Neural cell (in vitro differentiated cells): ENCODE data around the gene PLEKHA8. TPM values are rescaled to one million over a fixed set of nuclear protein-coding genes. Genes with fewer than 3 reads are reported as not detected.

Experiments
- H2AFZ ChIP-seq: fragments of 200-600, 300-800 bp; sonication (generic), shearing (Covaris generic); 2 replicates; pipeline ENCODE4 v1.6.0; 2014; ENCODE audit warnings: low read depth, mild to moderate bottlenecking, antibody characterized with exemption, low read length, moderate library complexity
- H3F3A ChIP-seq: fragments of 200-600 bp; shearing (Covaris generic); 2 replicates; pipeline ENCODE4 v1.6.1; 2016; ENCODE audit warnings: mild to moderate bottlenecking, moderate library complexity, mixed read lengths, antibody characterized with exemption, low read length; ENCODE audit not compliant: insufficient read depth, poor library complexity, severe bottlenecking
- H3K27ac ChIP-seq: fragments of 200-600, 300-800 bp; sonication (generic), shearing (Covaris generic); 2 replicates; pipeline ENCODE4 v1.5.1; 2014; ENCODE audit warnings: mild to moderate bottlenecking, low read length, moderate library complexity
- H3K27me3 ChIP-seq: fragments of 300-800, 200-600 bp; sonication (generic), shearing (Covaris generic); 2 replicates; pipeline ENCODE4 v1.6.0; 2014; ENCODE audit warnings: mild to moderate bottlenecking, low read depth, low read length, moderate library complexity; ENCODE audit not compliant: insufficient read depth
- H3K36me3 ChIP-seq: fragments of 300-800, 200-600 bp; sonication (generic), shearing (Covaris generic); 2 replicates; pipeline ENCODE4 v1.5.1; 2014; ENCODE audit warnings: mild to moderate bottlenecking, antibody characterized with exemption, low read length, moderate library complexity; ENCODE audit not compliant: insufficient read depth
- H3K4me2 ChIP-seq: fragments of 300-800, 200-600 bp; sonication (generic), shearing (Covaris generic); 2 replicates; pipeline ENCODE4 v1.6.0; 2014; ENCODE audit warnings: mild to moderate bottlenecking, low read length
- H3K4me3 ChIP-seq: fragments of 300-800, 200-600 bp; sonication (generic), shearing (Covaris generic); 2 replicates; pipeline ENCODE4 v1.5.1; 2014; ENCODE audit warnings: mild to moderate bottlenecking, low read length, moderate library complexity
- H3K79me2 ChIP-seq: fragments of 200-600 bp; shearing (Covaris generic); replicated peaks from 2 replicates; pipeline ENCODE4 v1.6.0; 2014; ENCODE audit warnings: mild to moderate bottlenecking, low read length, moderate library complexity; ENCODE audit not compliant: insufficient read depth
- H3K9ac ChIP-seq: fragments of 300-800, 200-600 bp; sonication (generic), shearing (Covaris generic); 2 replicates; pipeline ENCODE4 v1.6.1; 2016; ENCODE audit warnings: mild to moderate bottlenecking, low read length, mixed read lengths
- H3K9me2 ChIP-seq: fragments of 200-600 bp; shearing (Covaris generic); 2 replicates; pipeline ENCODE4 v1.6.1; 2016; ENCODE audit warnings: mild to moderate bottlenecking, low read length, mixed read lengths; ENCODE audit not compliant: insufficient read depth
- H3K9me3 ChIP-seq: fragments of 200-600, 300-800 bp; sonication (generic), shearing (Covaris generic); 2 replicates; pipeline ENCODE4 v1.6.1; 2016; ENCODE audit warnings: mild to moderate bottlenecking, mixed run types, low read length, moderate library complexity, mixed read lengths
- H4K20me1 ChIP-seq: fragments of 200-600 bp; shearing (Covaris generic); 2 replicates; pipeline ENCODE4 v1.6.1; 2016; ENCODE audit warnings: mild to moderate bottlenecking, mixed run types; ENCODE audit not compliant: insufficient read depth
- EP300 ChIP-seq: fragments of 450-650 bp; conservative IDR thresholded peaks from 2 replicates; pipeline ENCODE4 v1.6.1; 2014; ENCODE audit warnings: antibody characterized with exemption, mild to moderate bottlenecking, moderate library complexity; ENCODE audit not compliant: poor library complexity, severe bottlenecking
- EZH2 ChIP-seq: fragments of 200-600, 300-800 bp; shearing (Covaris generic), sonication (generic); IDR thresholded peaks from 2 replicates; pipeline ENCODE4 v1.6.1; 2014; ENCODE audit warnings: antibody characterized with exemption, low read length, borderline replicate concordance, mild to moderate bottlenecking; ENCODE audit not compliant: insufficient read depth, poor library complexity, severe bottlenecking
- MXI1 ChIP-seq: fragments of 450-650 bp; conservative IDR thresholded peaks from 2 replicates; pipeline ENCODE4 v1.6.1; 2014; ENCODE audit warnings: antibody characterized with exemption, mild to moderate bottlenecking; ENCODE audit not compliant: poor library complexity, severe bottlenecking
- POLR2AphosphoS5 ChIP-seq: IDR thresholded peaks from 2 replicates; pipeline ENCODE4 v1.6.1; 2012
- RAD21 ChIP-seq: fragments of 450-650 bp; conservative IDR thresholded peaks from 2 replicates; pipeline ENCODE4 v1.6.1; 2014; ENCODE audit warnings: antibody characterized with exemption, mild to moderate bottlenecking, moderate library complexity
- SMC3 ChIP-seq: fragments of 450-650 bp; conservative IDR thresholded peaks from 2 replicates; pipeline ENCODE4 v1.6.1; 2014; ENCODE audit warnings: antibody characterized with exemption, mild to moderate bottlenecking, moderate library complexity; ENCODE audit not compliant: poor library complexity
- TAF1 ChIP-seq: IDR thresholded peaks from 2 replicates; pipeline ENCODE4 v1.6.1; 2012; ENCODE audit warnings: low read depth
- polyA plus RNA-seq: library from polyadenylated mRNA; depleted of rRNA; stranded (reverse); fragments of >200 nt; gene quantifications from 2 replicates; pipeline ENCODE4 v1.2.3, GENCODE V29; 2014
- TF ChIP-seq, protein P1 (sequence below): IDR thresholded peaks from 2 replicates; pipeline ENCODE4 v1.6.1; 2012; ENCODE audit warnings: borderline replicate concordance
- TF ChIP-seq, protein P2 (sequence below): fragments of 450-650 bp; IDR thresholded peaks from 2 replicates; pipeline ENCODE4 v1.5.1; 2014; ENCODE audit warnings: antibody characterized with exemption, mild to moderate bottlenecking, moderate library complexity; ENCODE audit not compliant: poor library complexity, severe bottlenecking

Gene PLEKHA8
- polyA plus RNA-seq, 1 donor from 2014 or later, result 43.1 TPM

DNA sequence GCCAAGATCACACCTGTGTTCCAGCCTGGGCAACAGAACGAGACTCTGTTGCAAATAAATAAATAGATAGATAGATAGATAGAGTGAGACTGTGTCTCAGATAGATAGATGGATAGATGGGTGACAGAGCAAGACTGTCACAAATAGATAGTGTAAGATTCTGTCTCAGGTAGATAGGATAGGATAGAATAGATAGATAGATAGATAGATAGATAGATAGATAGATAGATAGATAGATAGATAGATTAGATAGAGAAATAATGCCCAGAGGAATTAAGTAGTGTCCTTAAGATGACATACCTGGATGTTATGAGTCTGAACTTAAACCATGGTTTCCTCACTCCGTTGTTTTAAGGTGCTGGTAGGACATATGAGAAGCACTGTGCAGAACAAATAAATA, 8.0 kb downstream of the PLEKHA8 start:
- Histone ChIP-seq H3K4me3 (no peak overlapping the region), H3K9me2 (no peaks in the 10 kb centered on the region), H3K9ac (no peak overlapping the region), H3F3A (no peaks in the 10 kb centered on the region), H3K79me2 (peaks cover 91% of the 10 kb centered on the region), H3K27ac (no peak overlapping the region), H2AFZ (no peak overlapping the region), H4K20me1 (no peaks in the 10 kb centered on the region), H3K36me3 (peaks cover 8% of the 10 kb centered on the region), H3K4me2 (no peak overlapping the region), H3K27me3 (no peaks in the 10 kb centered on the region), H3K9me3 (no peaks in the 10 kb centered on the region)
- TF ChIP-seq TAF1 (no peak), SMC3 (no peak), EP300 (no peak), POLR2AphosphoS5 (no peak), RAD21 (no peak), MXI1 (no peak), EZH2 (no peak)
- TF ChIP-seq, protein P1, sequence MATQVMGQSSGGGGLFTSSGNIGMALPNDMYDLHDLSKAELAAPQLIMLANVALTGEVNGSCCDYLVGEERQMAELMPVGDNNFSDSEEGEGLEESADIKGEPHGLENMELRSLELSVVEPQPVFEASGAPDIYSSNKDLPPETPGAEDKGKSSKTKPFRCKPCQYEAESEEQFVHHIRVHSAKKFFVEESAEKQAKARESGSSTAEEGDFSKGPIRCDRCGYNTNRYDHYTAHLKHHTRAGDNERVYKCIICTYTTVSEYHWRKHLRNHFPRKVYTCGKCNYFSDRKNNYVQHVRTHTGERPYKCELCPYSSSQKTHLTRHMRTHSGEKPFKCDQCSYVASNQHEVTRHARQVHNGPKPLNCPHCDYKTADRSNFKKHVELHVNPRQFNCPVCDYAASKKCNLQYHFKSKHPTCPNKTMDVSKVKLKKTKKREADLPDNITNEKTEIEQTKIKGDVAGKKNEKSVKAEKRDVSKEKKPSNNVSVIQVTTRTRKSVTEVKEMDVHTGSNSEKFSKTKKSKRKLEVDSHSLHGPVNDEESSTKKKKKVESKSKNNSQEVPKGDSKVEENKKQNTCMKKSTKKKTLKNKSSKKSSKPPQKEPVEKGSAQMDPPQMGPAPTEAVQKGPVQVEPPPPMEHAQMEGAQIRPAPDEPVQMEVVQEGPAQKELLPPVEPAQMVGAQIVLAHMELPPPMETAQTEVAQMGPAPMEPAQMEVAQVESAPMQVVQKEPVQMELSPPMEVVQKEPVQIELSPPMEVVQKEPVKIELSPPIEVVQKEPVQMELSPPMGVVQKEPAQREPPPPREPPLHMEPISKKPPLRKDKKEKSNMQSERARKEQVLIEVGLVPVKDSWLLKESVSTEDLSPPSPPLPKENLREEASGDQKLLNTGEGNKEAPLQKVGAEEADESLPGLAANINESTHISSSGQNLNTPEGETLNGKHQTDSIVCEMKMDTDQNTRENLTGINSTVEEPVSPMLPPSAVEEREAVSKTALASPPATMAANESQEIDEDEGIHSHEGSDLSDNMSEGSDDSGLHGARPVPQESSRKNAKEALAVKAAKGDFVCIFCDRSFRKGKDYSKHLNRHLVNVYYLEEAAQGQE, result no peak
- TF ChIP-seq, protein P2, sequence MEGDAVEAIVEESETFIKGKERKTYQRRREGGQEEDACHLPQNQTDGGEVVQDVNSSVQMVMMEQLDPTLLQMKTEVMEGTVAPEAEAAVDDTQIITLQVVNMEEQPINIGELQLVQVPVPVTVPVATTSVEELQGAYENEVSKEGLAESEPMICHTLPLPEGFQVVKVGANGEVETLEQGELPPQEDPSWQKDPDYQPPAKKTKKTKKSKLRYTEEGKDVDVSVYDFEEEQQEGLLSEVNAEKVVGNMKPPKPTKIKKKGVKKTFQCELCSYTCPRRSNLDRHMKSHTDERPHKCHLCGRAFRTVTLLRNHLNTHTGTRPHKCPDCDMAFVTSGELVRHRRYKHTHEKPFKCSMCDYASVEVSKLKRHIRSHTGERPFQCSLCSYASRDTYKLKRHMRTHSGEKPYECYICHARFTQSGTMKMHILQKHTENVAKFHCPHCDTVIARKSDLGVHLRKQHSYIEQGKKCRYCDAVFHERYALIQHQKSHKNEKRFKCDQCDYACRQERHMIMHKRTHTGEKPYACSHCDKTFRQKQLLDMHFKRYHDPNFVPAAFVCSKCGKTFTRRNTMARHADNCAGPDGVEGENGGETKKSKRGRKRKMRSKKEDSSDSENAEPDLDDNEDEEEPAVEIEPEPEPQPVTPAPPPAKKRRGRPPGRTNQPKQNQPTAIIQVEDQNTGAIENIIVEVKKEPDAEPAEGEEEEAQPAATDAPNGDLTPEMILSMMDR, result no peak

DNA sequence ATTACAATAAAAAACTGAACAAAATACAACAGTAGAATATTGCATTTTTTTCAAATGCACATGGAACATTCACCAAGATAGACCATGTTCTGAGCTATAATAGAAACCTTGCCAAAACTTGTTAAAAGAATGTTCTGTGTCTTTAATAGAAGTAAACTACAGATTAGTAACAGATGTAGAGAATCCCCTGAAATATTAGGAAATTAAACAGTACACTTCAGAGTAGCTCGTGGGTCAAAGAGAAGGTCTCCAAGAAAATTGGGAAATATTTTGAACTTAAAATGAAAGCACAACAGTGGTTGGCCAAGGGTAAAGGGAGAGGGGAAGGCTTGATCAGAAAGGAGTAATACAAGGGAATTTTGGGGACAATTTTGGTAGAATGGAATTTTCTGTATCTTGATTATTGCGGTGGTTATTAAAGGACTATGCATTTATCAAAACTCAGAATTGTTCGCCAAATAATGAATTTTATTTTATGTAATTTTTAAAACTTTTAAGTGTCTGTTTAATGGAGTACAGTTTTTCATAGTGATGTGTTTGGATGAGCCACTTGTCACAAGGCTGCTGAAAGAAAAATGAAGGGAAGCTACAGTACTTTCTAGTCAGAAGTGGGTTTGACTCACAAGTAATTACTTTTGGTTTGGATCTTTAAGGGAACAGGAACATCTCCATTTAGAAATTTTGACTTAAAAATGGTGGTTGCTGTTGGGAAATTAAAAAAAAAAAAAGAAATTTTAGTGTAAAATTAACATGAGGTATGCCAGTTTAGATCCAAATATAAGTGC, 10.2 kb downstream of the PLEKHA8 start:
- Histone ChIP-seq H3K27me3 (no peaks in the 10 kb centered on the region), H3F3A (no peaks in the 10 kb centered on the region), H3K79me2 (peaks cover 87% of the 10 kb centered on the region), H3K27ac (no peak overlapping the region), H3K9me2 (no peaks in the 10 kb centered on the region), H3K9ac (no peak overlapping the region), H3K4me2 (no peak overlapping the region), H2AFZ (no peak overlapping the region), H3K36me3 (peaks cover 2% of the 10 kb centered on the region), H4K20me1 (no peaks in the 10 kb centered on the region), H3K4me3 (no peak overlapping the region), H3K9me3 (no peaks in the 10 kb centered on the region)
- TF ChIP-seq, protein P1, result no peak
- TF ChIP-seq, protein P2, result no peak
- TF ChIP-seq MXI1 (no peak), POLR2AphosphoS5 (no peak), EZH2 (no peak), SMC3 (no peak)
